ENCODE measurements around the gene SHISA2.

GRCh38 chr13:26017932-26018665, 33.7 kb downstream of the SHISA2 start:
- TF ChIP-seq CTCF (tag by site-specific recombination; IDR thresholded peaks at IDR 0.05) (no peak), KLF16 (tag by site-specific recombination; IDR thresholded peaks at IDR 0.05) (no peak), AEBP2 (tag by site-specific recombination; IDR thresholded peaks at IDR 0.05; ENCODE audit: borderline replicate concordance) (no peak)

All from HEK293 (cell line).